ENCODE measurements around the gene ERI3.
A peak's percentile ranks its signal among the peaks of the same experiment; 100 is the strongest.

The ERI3 gene

DNA sequence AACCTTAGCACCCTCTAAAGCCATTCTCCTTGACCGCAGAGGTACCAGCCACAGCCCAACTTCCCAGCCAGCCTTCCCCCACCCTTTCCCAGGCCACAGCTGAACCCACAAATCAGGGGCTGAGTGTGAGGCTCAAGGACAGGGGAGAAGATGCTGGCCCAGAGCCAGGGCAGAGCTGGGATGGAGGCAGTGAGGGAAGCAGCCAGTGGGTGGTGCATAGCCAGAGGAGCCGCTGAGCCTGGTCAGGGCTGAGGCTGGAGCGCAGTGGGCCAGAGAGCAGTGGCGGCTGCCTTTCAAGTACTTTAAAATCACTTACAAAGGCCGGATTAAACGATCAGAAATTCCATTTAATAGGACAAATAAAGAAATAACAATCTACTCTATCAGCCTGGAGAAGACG lies 105.5 kb downstream of the ERI3 start:
- H3K4me3 ChIP-seq (ENCODE audit: low read length), result no peak overlapping the region
- no peak for DNase-seq (ENCODE audit: low read depth, low spot score)

DNA sequence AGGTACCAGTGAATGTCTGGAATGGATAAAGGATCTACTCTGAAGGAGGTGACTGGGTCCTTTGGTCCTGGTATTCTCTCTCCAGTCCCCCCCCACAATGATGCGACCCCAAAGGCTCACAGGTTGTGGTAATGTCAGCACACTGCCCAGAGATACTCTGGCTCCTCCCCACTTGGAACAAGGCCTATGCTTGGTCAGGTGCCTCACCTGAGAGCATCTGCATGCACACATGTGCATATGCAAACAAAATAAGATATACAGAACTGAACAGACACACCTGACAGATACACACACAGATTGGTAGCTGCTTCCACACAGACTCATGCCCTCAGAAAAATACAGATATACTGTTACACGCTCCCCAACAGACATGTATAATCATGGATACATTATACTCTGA lies 108.3 kb downstream of the ERI3 start:
- H3K4me3 ChIP-seq (ENCODE audit: low read length), result no peak overlapping the region
- no peak for DNase-seq (ENCODE audit: low read depth, low spot score)

DNA sequence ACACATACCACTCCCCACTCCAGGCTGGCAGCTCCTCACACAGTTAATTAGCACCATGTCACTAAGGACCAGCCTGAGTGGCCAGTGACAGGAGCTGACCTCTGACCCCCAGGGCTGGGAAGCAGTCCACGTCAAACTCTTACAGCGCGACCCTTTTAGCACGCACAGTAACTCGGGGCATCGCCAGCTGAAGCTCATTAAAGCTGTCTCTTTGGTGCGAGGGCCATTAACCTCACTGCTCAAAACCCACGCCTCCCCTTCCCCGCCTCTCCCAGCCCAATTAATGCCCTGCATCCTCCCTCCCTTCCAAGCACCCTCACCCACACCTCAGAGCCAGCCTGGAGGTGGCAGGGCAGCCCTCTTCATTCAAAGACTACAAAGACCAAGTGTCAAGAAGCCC lies 110.1 kb downstream of the ERI3 start:
- no peak overlapping the region for H3K4me3 ChIP-seq (ENCODE audit: low read length)
- no peak for DNase-seq (ENCODE audit: low read depth, low spot score)

DNA sequence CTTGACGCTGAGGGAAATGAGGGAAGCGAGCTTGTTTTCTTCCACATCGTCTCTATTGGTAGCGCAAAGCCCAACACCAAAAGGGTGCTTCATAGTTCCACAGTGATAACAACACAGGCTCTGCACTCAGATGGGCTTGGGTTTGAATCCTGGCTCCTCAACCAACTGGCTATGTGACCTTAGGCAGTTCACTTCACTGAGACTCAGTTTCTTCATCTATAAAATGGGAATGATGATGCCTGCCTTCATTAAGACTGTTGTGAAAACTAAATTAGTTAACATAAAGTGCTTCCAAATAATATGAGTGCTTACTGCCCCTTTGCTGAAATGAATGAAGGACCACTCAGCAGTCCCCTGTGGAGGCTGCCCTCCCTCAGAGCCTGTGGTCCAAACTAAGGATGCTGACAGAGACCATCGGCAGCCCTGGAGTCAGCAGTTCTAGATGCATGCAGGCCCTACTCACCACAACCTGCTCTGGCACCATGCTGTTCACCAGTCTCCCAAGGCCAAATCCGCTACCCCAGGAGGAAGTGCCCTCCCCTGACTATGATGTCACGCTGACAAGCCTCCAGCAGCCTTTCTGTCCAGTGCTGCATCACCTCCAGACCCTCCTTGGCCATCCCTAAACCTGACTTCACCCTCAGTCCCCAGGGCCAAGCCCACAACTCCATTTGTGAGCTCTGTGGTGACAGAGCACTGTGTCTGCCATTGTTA lies 111.1 kb downstream of the ERI3 start:
- no peak for DNase-seq (ENCODE audit: low read depth, low spot score)
- no peak overlapping the region for H3K4me3 ChIP-seq (ENCODE audit: low read length)

DNA sequence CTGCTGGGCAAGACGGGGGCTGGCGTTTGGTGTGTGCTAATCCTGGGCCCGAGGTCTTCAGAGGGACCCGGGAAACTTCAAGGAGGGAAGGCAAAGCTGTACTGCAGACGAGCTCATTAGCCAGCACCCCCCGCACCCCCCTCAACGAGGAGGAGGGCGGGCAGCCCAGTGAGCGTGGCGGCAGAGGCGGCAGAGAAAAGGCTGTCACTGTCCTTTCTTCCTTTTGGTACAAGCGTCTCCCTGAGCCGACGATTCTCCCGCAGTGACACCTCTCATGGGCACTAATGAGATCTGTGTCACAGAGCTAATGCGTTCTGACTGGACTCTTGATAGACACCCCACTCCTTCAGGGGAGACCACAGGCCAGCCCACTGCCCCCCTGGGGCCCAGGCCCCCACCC lies 112.3 kb downstream of the ERI3 start:
- no peak overlapping the region for H3K4me3 ChIP-seq (ENCODE audit: low read length)
- no peak for DNase-seq (ENCODE audit: low read depth, low spot score)

DNA sequence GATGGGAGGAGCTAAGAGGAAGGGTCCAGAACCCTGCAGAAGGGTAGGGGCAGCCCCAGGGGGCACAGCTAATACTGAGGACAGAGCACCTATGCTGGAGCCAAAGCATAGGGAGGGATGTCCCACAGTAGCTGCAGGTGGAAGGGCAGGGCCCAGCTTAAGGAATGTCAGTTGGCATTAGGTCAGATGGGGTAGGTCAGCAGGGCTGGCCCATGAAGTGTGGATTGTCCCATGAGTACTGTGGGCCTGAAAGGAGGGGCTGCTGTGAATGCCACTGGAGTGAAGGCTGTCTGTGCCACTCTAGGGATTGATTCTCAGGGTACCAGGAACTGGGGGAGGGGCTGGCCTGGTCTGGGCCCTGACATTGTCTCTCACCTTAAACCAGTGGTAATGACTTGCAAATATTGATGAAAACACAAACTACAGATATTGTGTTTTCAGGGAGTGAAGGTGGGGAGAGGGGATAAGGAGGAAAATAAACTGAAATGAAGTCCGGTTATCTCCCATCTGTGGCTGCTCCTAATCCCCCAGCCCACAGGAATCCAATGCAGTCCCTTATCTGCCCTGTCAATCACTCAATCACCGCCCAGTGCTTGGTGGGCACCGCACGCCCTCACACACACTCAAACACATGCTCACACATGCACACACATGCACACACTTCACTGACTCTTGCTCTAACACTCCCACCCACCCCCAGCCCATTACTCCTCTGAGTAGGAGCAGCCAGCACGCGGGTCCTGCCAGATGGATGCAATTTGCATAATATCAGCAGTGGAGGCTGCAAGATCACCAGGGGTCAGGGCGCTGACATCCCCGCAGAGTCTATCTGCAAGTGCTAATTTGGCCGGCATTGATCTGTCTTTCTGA lies 114.0 kb downstream of the ERI3 start:
- no peak for DNase-seq (ENCODE audit: low read depth, low spot score)
- no peak overlapping the region for H3K4me3 ChIP-seq (ENCODE audit: low read length)

DNA sequence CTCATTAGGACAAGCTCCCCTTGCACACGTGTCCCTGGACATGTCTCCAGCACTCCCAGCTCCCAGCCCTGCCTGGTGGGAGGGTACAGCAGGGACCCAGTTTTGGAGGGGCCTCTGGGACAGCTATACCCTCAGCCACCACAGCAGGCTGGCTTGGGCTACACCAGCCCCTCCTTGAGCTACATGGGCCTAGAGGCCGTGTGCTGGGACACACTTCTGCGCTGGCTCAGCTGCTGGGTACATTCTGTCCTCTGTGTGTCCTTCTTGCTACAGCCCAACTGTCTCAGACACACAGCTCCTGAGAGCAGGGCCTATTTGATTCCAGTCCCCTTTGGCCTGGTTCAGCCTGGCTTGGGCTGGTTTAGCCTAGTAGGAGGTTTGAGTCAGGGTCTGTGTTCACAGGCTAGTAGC lies 115.1 kb downstream of the ERI3 start:
- H3K4me3 ChIP-seq (ENCODE audit: low read length), result no peak overlapping the region
- no peak for DNase-seq (ENCODE audit: low read depth, low spot score)

DNA sequence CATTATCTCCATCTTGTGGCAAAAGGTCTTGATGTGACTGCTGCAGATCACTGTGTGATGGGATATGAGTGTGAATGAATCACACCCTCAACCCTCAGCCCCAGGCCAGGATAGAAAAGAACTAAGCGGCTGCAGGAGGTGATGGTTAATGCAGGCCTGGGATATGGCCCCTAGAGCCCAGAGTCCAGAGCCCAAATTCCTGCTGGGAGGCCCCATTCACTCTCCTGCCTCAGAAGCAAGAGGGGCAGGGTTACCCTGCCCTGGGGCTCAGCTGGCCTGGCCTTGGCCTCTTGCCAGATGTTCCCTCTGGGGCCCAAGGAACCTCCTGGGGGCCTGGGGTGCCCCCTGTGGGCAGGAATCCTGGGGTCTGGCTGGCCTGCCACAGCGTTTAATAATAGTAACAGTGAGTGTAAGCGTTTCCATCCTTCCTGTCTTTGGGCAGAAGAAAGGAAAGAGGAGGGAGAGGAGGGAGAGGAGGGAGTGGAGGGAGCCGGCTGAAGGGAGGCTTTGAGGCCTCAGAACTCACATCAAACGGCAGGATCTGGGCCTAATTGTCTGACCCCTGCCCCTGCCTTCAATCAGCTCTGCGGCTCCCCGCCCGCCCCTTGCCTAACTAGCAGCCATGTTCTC lies 115.6 kb downstream of the ERI3 start:
- no peak overlapping the region for H3K4me3 ChIP-seq (ENCODE audit: low read length)
- DNase-seq (ENCODE audit: low read depth, low spot score), result no peak

DNA sequence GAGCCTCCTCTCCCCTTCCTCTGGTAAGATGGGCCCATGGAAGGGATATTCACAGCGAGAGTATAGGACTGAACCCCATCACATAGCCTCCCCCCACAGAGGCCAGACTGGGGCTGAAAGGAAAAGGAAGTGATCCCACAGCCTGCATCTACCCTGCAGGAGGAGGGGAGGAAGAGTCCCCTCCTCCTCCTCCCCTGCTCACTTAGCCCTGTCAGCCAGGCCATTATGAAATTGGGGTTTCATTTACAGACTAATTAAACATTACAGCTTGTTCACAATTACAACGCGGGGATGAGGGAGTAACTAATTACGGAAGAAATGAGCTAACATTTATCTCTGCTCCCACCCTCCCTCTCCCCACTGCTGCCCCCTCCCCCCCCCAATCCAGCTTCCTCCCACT lies 116.4 kb downstream of the ERI3 start:
- H3K4me3 ChIP-seq (ENCODE audit: low read length), result no peak overlapping the region

DNA sequence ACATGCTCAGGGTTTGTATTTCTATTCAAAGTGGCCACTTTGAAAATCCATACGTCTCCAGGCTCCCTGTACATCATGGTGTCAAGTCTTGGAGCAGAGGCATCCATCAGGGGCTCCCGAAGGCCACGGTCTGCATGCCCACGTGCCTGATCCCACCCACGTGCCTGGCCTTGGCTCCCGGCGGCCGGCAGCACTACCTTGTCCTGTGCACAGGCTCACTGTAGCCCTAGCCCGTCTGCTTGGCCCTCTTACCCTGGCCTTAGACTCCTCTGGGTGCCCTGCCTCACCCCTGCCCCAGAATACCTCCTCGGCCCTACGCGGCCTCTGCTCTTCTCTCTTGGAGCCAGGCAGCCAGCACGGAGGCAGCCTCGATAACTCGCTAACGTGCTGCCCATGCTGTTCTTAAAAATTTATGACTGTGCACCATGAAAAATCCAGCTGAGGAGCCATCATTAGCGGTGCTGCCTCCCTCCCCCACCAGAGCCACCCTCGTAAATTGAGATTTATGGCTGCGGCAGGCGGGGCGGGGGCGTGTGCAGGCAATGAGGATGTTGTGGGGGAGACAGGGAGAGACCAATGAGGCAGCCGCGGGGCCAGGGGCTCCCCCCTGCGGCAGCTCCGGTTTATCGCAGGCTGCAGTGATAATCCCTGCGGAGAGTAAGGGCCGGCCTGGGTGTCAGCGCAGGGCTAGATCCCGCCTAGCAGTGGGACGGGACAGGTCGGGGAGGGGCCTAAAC lies 117.2 kb downstream of the ERI3 start:
- peak; percentile 32 for DNase-seq (ENCODE audit: low read depth, low spot score)
- H3K4me3 ChIP-seq (ENCODE audit: low read length), result no peak overlapping the region

More for the DNA sequence above, 116.4 kb downstream of the ERI3 start:
- no peak for DNase-seq (ENCODE audit: low read depth, low spot score)

DNA sequence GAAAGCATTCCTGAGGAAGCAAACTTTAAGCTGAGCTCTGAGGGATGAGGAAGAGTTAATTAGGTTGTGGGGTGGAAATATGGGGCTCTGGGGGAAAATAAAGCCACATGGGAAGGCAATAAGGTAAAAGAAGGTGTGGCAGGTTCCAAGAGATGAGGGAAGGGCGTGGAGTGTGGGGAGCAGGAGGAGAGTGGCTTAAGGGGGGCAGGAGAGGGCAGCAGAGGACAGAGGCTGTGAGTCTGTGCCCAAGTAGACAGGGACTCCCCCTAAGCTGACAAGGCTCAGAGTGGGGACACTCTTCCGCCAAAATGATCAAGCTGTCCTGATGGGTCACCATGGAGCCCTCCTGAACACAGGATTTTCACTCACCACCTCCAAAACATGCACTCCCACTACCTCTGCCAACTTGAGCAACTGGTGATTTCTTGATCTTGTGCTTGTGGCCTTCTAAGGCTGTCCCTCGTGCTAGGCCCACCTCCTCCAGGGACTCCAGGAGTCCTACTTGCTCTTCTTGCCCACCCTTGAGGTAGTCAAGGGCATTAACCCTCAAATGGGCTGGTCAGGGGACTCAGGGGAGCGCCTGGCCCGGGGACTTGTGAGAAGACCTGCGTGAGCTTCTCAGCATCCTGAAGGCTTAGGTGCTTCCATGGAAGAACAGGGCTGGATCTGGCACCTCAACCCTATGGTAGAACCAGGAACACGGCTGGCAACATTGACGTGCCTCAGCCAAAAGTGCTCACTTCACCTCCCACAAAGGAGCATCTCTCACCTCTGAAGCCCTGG lies 118.4 kb downstream of the ERI3 start:
- no peak for DNase-seq (ENCODE audit: low read depth, low spot score)
- H3K4me3 ChIP-seq (ENCODE audit: low read length), result no peak overlapping the region

DNA sequence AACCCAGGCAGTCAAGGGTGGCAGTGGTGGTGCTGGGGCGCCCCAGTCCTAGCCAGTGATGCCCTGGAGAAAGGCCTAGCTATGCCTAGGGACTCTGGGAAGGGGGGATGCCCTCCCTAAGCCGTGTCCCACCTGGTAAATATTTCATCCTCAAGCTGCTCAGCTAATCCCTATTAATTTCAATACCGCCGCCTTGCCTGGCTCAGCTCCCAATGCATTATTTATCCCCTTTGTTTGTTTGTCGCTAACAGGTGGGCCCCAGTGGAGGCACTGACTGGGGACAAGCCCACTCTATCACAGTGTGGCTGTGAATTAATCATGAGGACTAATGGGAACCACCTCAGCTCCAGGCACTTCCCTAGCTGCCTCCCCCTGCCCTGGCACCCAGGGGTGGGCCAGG lies 119.2 kb downstream of the ERI3 start:
- no peak for DNase-seq (ENCODE audit: low read depth, low spot score)
- no peak overlapping the region for H3K4me3 ChIP-seq (ENCODE audit: low read length)

DNA sequence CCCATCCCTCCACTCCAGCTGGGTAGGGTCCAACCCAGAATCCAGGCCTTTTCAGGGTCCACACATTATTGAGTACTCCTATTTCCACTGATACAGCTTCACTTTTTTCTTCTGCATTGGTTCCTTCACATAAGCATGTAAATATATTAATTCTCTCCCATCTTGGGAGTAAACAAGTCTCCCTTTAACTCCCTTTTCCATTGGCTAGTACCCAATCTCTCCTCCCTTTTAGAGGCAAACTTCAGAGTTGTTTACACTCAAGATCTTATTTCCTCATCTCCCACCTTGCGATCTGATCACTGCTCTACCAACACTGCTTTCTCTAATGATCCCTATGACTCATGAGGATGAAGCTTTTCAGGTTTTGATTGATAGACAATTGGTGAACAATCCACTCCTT lies 121.5 kb downstream of the ERI3 start:
- no peak overlapping the region for H3K4me3 ChIP-seq (ENCODE audit: low read length)
- DNase-seq (ENCODE audit: low read depth, low spot score), result no peak

DNA sequence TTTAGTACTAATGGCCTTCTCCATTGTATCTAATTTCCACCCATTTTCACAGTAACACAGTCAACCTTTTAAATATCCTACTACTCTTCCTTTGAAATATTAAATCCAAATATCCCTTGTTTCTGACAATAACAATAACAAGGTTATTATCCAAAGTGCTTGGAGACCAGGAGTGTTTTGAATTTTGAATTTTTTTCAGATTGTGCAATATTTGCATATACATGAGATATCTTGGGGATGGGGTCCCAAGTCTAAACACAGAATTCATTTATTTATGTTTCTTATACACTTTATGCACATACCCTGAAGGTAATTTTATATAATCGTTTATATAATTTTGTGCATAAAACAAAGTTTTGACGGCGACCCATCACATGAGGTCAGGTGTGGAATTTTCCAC lies 124.3 kb downstream of the ERI3 start:
- H3K4me3 ChIP-seq (ENCODE audit: low read length), result no peak overlapping the region

DNA sequence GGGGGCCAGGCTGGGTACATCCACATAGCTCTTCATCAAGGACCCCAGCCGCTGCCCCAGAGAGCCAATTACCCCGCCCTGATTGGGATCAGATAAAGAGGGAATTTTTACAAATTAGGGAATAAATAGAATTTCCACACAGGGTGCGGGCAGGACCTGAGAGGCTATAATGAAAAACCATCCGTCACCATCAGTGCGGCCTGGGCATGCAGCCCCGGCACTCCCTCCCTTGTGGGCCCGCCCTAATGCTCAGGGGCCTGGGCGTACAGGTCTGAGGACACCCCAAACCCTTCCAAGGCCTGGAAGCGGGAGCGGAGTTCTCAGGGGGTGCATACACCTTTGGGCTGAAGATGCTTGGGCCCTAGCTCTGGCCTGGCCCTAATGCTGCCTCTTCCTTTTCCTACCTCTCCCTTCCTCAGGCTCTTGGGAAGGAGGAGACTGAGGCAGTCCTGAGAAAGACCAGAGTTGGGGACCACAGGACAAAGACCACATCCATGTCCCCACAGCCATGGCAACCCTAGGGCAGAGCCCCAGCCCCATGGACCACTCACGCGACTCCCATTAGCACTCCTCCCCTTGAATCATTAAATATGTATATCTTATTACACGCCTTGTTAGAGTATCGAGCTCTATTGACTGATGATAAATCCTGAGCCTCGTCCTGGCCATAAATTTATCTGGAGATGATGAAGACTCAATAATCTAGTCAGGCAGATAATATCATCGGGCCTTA lies 125.5 kb downstream of the ERI3 start:
- no peak overlapping the region for H3K4me3 ChIP-seq (ENCODE audit: low read length)
- DNase-seq (ENCODE audit: low read depth, low spot score), result no peak

More for the DNA sequence above, 124.3 kb downstream of the ERI3 start:
- DNase-seq (ENCODE audit: low read depth, low spot score), result no peak

DNA sequence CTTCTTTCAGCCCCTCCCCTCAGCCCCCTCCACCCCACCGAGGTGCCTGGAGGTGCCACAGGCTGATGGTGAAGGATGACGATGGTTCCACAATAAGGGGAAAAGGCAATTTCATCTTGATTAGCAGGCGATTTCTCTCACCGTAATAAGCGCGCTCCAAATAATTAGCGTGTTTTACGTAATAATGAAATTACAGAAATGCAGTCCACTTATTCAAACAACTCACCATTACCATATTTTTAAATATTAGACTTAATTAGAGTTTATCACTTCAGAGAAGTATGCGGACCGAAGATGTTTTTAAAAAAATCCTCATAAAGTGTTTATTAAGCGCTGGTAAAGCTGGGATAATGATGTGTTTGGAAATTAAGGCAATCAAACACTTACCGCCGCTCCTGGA lies 126.8 kb downstream of the ERI3 start:
- DNase-seq (ENCODE audit: low read depth, low spot score), result no peak
- no peak overlapping the region for H3K4me3 ChIP-seq (ENCODE audit: low read length)

DNA sequence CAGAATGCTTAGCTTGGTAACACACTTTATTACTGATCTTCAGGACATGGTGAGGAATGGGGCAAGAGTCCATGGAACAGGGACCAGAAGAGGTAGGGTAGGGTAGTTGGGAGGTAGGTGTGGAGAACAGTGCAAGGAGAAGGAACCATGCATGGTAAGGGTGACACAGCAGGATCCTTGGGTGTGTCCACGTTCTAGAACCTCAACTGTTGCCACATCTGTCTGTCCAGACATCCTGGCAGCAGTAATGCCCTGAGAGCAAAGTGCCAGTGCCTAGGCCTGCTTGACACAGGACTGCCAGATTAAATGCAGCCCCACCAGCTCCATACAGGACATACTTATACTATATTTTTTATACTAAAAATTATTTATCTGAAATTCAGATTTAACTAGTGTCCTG lies 127.8 kb downstream of the ERI3 start:
- DNase-seq (ENCODE audit: low read depth, low spot score), result no peak
- H3K4me3 ChIP-seq (ENCODE audit: low read length), result no peak overlapping the region

DNA sequence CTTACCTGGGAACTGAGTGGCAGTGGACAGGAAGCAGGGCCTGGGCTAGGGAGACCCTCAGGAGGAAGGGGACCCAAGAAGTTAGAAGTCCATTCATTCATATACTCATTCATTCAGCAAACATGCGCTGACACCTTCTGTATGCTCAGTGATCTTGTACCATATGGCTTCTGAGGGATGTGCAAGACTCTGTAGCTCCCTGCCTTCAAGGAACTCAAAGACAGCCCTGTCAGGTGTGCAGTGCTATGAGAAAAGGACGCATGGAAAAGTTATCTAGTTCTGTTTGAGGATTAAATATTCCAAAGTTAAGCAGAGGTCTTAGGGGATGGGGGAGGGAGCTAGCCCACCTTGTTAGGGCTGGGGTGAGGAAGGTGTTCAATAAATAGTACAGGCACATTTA lies 129.3 kb downstream of the ERI3 start:
- H3K4me3 ChIP-seq (ENCODE audit: low read length), result no peak overlapping the region
- DNase-seq (ENCODE audit: low read depth, low spot score), result no peak
